HepG2 (cell line): ENCODE data around the gene SRC. TPM values are rescaled to one million over a fixed set of nuclear protein-coding genes. Genes with fewer than 3 reads are reported as not detected.

Source experiments
- BRF2 ChIP-seq: sonication (generic); formaldehyde crosslinking; IDR thresholded peaks from 2 replicates; pipeline ENCODE4 v1.8.1; 2022; ENCODE audit warnings: mild to moderate bottlenecking, missing genetic modification reagents
- DMAP1 ChIP-seq: IDR thresholded peaks from 2 replicates; pipeline ENCODE4 v1.6.1; 2016
- MAFF ChIP-seq: IDR thresholded peaks from 2 replicates; pipeline ENCODE4 v1.6.1; 2011; ENCODE audit warnings: low read depth, low read length, improper control_type of control experiment
- PRDM10 ChIP-seq: sonication (generic); formaldehyde crosslinking; IDR thresholded peaks from 2 replicates; pipeline ENCODE4 v1.4.0; 2020; ENCODE audit warnings: low read depth, missing genetic modification reagents
- TGIF2 ChIP-seq: IDR thresholded peaks from 2 replicates; pipeline ENCODE4 v1.6.1; 2016; ENCODE audit warnings: control low read depth, missing compliant biosample characterization
- ZNF276 ChIP-seq: sonication (generic); formaldehyde crosslinking; IDR thresholded peaks from 2 replicates; pipeline ENCODE4 v1.4.0; 2020; ENCODE audit warnings: mild to moderate bottlenecking, low read depth, missing genetic modification reagents
- ZNF318 ChIP-seq: sonication (generic); formaldehyde crosslinking; IDR thresholded peaks from 2 replicates; pipeline ENCODE4 v1.4.0; 2020; ENCODE audit warnings: mild to moderate bottlenecking, missing genetic modification reagents
- ZNF451 ChIP-seq: sonication (generic); formaldehyde crosslinking; IDR thresholded peaks from 2 replicates; pipeline ENCODE4 v1.5.0; 2020; ENCODE audit warnings: mild to moderate bottlenecking, missing genetic modification reagents
- ZNF501 ChIP-seq: sonication (generic); formaldehyde crosslinking; IDR thresholded peaks from 2 replicates; pipeline ENCODE4 v1.5.1; 2020; ENCODE audit warnings: mild to moderate bottlenecking, moderate library complexity, missing genetic modification reagents
- ZNF576 ChIP-seq: sonication (generic); formaldehyde crosslinking; IDR thresholded peaks from 2 replicates; pipeline ENCODE4 v1.4.0; 2020; ENCODE audit warnings: mild to moderate bottlenecking, missing genetic modification reagents
- ZNF7 ChIP-seq: IDR thresholded peaks from 2 replicates; pipeline ENCODE4 v1.6.1; 2016; ENCODE audit warnings: missing biosample characterization, missing genetic modification reagents
- ZNF737 ChIP-seq: sonication (generic); formaldehyde crosslinking; IDR thresholded peaks from 2 replicates; pipeline ENCODE4 v1.5.0; 2020; ENCODE audit warnings: missing genetic modification reagents, mild to moderate bottlenecking, borderline replicate concordance
- ZNF792 ChIP-seq: IDR thresholded peaks from 2 replicates; pipeline ENCODE4 v1.6.1; 2016
- polyA plus RNA-seq, 8 experiments: library from polyadenylated mRNA; depleted of rRNA in 3 of 8; stranded (reverse) in 7 of 8; unstranded in 1 of 8; fragments of >200 nt; fragmentation: Illumina TruSeq in 4 of 8; extraction: Trizol in 4 of 8; gene quantifications; 2 replicates each; pipeline versions ENCODE4 v1.2.1 to v1.2.3, GENCODE V29; 2011 to 2016; ENCODE audit warnings: low read depth in 4 of 8, missing spikeins in 1 of 8, mixed read lengths in 1 of 8; ENCODE audit not compliant: insufficient read depth in 1 of 8
- total RNA-seq, 5 experiments: library from RNA; depleted of rRNA; stranded (reverse); fragments of >200 nt; fragmentation: Illumina TruSeq; extraction: Trizol; gene quantifications; 2 replicates each; pipeline ENCODE4 v1.2.3, GENCODE V29; 2016; ENCODE audit warnings: low read depth in 1 of 5

The SRC gene
- total and polyA plus RNA-seq, 2 of the 13 experiments (the other 11 are each of a cell fraction or from before 2014, with no cell fraction given), result 54.7 to 192 TPM

- TF ChIP-seq ZNF576 (no peak), DMAP1 (CRISPR knock-in tag) (peak; percentile 59), ZNF318 (0 out of 2 replicates have a peak, but pooled peaks have one; percentile 83), ZNF501 (no peak), TGIF2 (CRISPR knock-in tag) (no peak; the same call in 1 of the 2 replicates), ZNF737 (no peak), PRDM10 (CRISPR knock-in tag) (no peak), ZNF276 (CRISPR knock-in tag) (peak; percentile 17; the same call in 1 of the 2 replicates), ZNF7 (CRISPR knock-in tag) (no peak), BRF2 (CRISPR knock-in tag) (no peak), MAFF (no peak), ZNF792 (CRISPR knock-in tag) (0 out of 2 replicates have a peak, but pooled peaks have one; percentile 58), ZNF451 (CRISPR knock-in tag) (peak; percentile 86; the same call in 1 of the 2 replicates)
Measured at GRCh38 chr20:37343212-37343993, 2.5 kb upstream of the SRC start (continued).
